Measurements from ENCODE around the gene TP73.

Gene TP73

DNA sequence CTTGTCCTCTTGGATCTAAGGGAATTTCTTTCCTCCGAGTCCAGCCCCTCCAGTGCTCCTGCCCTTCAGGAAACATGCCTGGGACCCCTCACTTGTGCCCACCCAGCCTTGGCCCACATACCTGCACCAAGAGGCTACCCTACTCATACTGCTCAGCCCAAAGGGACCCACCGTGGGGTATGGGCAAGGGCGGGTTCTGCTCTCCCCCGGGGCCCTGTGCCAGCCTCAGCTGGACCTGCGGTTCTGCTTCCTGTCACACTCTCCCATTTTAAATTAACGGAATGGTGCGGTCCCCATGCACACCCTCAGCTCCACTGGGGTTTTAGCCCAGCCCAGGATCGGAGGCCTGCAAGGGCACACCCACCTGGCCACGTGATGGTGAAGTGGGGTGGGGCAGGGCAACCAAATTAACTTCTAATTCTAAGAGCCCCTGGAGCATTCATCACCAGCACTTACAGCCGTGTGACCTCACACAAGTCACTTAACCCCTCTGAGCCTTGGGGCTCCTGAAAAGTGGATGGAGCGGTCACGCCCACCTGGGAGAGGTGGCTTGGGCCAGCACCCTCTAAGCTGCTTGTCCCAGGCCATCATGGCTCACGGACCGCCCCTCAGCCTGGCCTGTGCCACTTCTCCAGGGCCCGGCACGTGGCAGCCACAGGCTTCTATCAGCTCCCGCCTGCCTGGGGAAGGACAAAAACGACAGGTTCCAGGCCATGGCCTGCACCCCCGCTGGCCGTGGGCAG lies 28.3 kb downstream of the TP73 start:
- ATAC-seq: no peak
- TF ChIP-seq GLIS3 (CRISPR knock-in tag; IDR thresholded peaks at IDR 0.05) (no peak), ZFP3 (CRISPR knock-in tag; IDR thresholded peaks at IDR 0.05) (no peak), ZFP30 (CRISPR knock-in tag; IDR thresholded peaks at IDR 0.05) (no peak), RARB (CRISPR knock-in tag; IDR thresholded peaks at IDR 0.05) (no peak), TCF4 (CRISPR knock-in tag; IDR thresholded peaks at IDR 0.05; ENCODE audit: borderline replicate concordance) (no peak), ISL1 (CRISPR knock-in tag; IDR thresholded peaks at IDR 0.05) (no peak), ZNF565 (CRISPR knock-in tag; conservative IDR thresholded peaks at IDR 0.05; ENCODE audit: low read depth) (no peak)
- TF ChIP-seq, protein P1, sequence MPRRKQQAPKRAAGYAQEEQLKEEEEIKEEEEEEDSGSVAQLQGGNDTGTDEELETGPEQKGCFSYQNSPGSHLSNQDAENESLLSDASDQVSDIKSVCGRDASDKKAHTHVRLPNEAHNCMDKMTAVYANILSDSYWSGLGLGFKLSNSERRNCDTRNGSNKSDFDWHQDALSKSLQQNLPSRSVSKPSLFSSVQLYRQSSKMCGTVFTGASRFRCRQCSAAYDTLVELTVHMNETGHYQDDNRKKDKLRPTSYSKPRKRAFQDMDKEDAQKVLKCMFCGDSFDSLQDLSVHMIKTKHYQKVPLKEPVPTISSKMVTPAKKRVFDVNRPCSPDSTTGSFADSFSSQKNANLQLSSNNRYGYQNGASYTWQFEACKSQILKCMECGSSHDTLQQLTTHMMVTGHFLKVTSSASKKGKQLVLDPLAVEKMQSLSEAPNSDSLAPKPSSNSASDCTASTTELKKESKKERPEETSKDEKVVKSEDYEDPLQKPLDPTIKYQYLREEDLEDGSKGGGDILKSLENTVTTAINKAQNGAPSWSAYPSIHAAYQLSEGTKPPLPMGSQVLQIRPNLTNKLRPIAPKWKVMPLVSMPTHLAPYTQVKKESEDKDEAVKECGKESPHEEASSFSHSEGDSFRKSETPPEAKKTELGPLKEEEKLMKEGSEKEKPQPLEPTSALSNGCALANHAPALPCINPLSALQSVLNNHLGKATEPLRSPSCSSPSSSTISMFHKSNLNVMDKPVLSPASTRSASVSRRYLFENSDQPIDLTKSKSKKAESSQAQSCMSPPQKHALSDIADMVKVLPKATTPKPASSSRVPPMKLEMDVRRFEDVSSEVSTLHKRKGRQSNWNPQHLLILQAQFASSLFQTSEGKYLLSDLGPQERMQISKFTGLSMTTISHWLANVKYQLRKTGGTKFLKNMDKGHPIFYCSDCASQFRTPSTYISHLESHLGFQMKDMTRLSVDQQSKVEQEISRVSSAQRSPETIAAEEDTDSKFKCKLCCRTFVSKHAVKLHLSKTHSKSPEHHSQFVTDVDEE (CRISPR knock-in tag; IDR thresholded peaks at IDR 0.05): no peak
- TF ChIP-seq, protein P2, sequence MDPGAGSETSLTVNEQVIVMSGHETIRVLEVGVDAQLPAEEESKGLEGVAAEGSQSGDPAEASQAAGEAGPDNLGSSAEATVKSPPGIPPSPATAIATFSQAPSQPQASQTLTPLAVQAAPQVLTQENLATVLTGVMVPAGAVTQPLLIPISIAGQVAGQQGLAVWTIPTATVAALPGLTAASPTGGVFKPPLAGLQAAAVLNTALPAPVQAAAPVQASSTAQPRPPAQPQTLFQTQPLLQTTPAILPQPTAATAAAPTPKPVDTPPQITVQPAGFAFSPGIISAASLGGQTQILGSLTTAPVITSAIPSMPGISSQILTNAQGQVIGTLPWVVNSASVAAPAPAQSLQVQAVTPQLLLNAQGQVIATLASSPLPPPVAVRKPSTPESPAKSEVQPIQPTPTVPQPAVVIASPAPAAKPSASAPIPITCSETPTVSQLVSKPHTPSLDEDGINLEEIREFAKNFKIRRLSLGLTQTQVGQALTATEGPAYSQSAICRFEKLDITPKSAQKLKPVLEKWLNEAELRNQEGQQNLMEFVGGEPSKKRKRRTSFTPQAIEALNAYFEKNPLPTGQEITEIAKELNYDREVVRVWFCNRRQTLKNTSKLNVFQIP (CRISPR knock-in tag; IDR thresholded peaks at IDR 0.05; ENCODE audit: borderline replicate concordance, low read depth): no peak

DNA sequence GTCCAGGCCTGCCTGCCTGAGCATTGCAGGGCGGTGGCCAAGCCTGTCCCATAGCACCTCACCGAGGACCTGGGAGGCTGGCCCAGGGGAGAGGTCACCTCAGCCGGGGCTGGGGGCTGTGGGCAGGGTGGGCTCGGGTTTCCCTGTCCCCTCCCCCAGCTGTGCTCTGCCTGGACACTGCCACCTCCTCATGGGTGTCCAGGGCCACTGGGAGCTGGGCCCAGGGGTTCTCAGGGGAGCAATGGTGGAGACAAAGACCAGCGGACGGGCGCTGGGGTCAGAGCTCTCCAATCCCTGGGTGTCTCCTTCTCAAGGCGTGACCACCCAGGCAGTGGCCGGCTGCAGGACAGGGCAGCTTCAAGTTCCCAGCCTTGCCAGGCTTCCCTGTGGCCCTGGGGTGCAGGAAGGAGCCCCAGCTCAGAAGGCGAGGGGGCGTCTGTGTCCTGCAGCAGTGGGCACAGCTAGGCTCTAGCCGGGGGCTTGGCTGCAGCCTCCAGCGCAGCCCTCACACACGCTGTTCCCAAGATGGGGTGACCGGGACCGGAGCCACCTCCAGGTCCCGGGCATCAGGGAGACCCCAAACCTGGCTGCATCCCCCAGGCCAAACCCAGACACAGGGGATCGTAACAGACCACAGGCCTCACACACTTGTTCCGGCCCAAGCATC lies 29.0 kb downstream of the TP73 start:
- TF ChIP-seq, protein P1 (CRISPR knock-in tag; IDR thresholded peaks at IDR 0.05): no peak
- TF ChIP-seq CSDC2 (CRISPR knock-in tag; IDR thresholded peaks at IDR 0.05): no peak
- no peak for TF ChIP-seq ZFP3 (CRISPR knock-in tag; IDR thresholded peaks at IDR 0.05)
- TF ChIP-seq, protein P3, sequence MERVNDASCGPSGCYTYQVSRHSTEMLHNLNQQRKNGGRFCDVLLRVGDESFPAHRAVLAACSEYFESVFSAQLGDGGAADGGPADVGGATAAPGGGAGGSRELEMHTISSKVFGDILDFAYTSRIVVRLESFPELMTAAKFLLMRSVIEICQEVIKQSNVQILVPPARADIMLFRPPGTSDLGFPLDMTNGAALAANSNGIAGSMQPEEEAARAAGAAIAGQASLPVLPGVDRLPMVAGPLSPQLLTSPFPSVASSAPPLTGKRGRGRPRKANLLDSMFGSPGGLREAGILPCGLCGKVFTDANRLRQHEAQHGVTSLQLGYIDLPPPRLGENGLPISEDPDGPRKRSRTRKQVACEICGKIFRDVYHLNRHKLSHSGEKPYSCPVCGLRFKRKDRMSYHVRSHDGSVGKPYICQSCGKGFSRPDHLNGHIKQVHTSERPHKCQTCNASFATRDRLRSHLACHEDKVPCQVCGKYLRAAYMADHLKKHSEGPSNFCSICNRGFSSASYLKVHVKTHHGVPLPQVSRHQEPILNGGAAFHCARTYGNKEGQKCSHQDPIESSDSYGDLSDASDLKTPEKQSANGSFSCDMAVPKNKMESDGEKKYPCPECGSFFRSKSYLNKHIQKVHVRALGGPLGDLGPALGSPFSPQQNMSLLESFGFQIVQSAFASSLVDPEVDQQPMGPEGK (CRISPR knock-in tag; IDR thresholded peaks at IDR 0.05; ENCODE audit: borderline replicate concordance): no peak
- TF ChIP-seq ZNF8 (CRISPR knock-in tag; IDR thresholded peaks at IDR 0.05): no peak
- TF ChIP-seq ISL1 (CRISPR knock-in tag; IDR thresholded peaks at IDR 0.05): no peak
- no peak for TF ChIP-seq OSR1 (CRISPR knock-in tag; IDR thresholded peaks at IDR 0.05)

DNA sequence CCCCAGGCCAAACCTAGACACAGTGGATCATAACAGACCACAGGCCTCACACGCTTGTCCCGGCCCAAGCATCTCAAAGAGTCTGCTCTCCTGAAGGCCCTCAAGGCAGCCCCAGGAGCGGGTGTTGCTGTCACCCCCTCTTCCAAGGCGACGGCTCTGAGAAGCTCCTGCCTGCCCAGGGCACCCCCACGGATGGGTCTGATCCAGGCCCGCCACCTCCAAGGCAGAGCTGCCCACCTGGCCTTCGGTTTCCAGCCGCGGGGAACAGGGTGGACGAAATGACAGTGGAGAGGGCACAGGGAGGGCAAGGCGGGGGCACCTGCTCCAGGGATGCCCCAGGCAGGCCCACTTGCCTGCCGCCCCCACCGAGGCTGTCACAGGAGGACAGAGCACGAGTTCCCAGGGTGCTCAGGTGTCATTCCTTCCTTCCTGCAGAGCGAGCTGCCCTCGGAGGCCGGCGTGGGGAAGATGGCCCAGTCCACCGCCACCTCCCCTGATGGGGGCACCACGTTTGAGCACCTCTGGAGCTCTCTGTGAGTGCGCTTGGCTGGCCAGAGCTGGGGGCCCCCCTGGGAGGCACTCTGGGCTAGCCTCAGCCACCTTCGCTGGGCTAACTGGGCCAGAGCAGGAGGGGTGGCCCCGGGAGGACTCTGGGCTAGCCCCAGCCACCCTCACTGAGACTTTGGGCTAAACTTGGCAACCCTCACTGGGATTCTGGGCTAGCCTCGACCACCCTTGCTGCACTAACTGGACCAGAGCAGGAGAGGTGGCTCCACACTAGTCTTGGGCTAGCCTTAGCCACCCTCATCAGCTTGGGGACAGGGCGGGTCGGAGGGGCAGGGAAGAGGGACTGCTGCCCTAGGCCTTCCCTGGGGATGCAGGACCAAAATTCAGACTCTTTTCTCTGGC lies 29.8 kb downstream of the TP73 start:
- no peak for ATAC-seq
- TF ChIP-seq ZC3H10 (CRISPR knock-in tag; IDR thresholded peaks at IDR 0.05) (no peak), ZNF8 (CRISPR knock-in tag; IDR thresholded peaks at IDR 0.05) (no peak), TOX (CRISPR knock-in tag; IDR thresholded peaks at IDR 0.05; ENCODE audit: borderline replicate concordance) (no peak), ZNF70 (CRISPR knock-in tag; IDR thresholded peaks at IDR 0.05) (no peak), BACH2 (CRISPR knock-in tag; IDR thresholded peaks at IDR 0.05; ENCODE audit: borderline replicate concordance) (no peak), CSDC2 (CRISPR knock-in tag; IDR thresholded peaks at IDR 0.05) (no peak), GLIS3 (CRISPR knock-in tag; IDR thresholded peaks at IDR 0.05) (no peak), ZFP30 (CRISPR knock-in tag; IDR thresholded peaks at IDR 0.05) (no peak)
- TF ChIP-seq, protein P2 (CRISPR knock-in tag; IDR thresholded peaks at IDR 0.05; ENCODE audit: borderline replicate concordance, low read depth): no peak
- TF ChIP-seq, protein P4, sequence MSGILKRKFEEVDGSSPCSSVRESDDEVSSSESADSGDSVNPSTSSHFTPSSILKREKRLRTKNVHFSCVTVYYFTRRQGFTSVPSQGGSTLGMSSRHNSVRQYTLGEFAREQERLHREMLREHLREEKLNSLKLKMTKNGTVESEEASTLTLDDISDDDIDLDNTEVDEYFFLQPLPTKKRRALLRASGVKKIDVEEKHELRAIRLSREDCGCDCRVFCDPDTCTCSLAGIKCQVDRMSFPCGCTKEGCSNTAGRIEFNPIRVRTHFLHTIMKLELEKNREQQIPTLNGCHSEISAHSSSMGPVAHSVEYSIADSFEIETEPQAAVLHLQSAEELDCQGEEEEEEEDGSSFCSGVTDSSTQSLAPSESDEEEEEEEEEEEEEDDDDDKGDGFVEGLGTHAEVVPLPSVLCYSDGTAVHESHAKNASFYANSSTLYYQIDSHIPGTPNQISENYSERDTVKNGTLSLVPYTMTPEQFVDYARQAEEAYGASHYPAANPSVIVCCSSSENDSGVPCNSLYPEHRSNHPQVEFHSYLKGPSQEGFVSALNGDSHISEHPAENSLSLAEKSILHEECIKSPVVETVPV (CRISPR knock-in tag; IDR thresholded peaks at IDR 0.05): no peak
- TF ChIP-seq, protein P1 (CRISPR knock-in tag; IDR thresholded peaks at IDR 0.05): no peak

More for the DNA sequence above, 29.0 kb downstream of the TP73 start:
- ATAC-seq: no peak

Measured in SK-N-SH treated with all-trans-retinoic acid at 6 μM for 48 hours (cell line).